ENCODE data around the gene KRT75.

The KRT75 gene

DNA sequence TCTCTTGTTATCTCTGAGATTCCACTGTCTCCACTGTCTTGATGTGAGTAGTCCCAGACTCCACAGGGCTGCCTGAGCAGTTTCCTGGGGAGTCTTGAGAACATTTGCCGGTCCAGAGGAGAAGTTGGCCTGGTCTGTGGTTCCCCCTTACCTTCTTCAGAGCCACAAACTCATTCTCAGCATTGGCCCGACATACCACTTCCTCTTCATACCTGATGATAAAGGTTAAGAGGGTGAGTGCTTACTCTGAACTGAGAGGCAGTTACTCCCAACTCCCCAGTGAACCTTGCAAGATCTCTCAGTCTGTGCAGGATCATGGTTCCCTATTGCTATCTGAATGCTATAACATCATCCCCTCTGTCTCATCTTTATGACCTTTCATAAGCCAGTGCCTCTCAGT, 51.3 kb downstream of the KRT75 start (continued):
- TF ChIP-seq, protein P1, sequence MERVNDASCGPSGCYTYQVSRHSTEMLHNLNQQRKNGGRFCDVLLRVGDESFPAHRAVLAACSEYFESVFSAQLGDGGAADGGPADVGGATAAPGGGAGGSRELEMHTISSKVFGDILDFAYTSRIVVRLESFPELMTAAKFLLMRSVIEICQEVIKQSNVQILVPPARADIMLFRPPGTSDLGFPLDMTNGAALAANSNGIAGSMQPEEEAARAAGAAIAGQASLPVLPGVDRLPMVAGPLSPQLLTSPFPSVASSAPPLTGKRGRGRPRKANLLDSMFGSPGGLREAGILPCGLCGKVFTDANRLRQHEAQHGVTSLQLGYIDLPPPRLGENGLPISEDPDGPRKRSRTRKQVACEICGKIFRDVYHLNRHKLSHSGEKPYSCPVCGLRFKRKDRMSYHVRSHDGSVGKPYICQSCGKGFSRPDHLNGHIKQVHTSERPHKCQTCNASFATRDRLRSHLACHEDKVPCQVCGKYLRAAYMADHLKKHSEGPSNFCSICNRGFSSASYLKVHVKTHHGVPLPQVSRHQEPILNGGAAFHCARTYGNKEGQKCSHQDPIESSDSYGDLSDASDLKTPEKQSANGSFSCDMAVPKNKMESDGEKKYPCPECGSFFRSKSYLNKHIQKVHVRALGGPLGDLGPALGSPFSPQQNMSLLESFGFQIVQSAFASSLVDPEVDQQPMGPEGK (tag by site-specific recombination; IDR thresholded peaks at IDR 0.05): no peak
- TF ChIP-seq ZNF837 (tag by site-specific recombination; IDR thresholded peaks at IDR 0.05) (no peak), ZNF626 (tag by site-specific recombination; IDR thresholded peaks at IDR 0.05) (no peak), ZNF221 (tag by site-specific recombination; IDR thresholded peaks at IDR 0.05; ENCODE audit: borderline replicate concordance) (no peak), ZNF37A (tag by site-specific recombination; IDR thresholded peaks at IDR 0.05) (no peak), ZNF501 (tag by site-specific recombination; IDR thresholded peaks at IDR 0.05) (no peak), ZNF544 (tag by site-specific recombination; IDR thresholded peaks at IDR 0.05) (no peak)

- H3K4me3 ChIP-seq (ENCODE audit: low read depth, low read length): no peak overlapping the region
- no peaks in the 10 kb centered on the region for H3K36me3 ChIP-seq (ENCODE audit: control insufficient read depth in 2 of 2, insufficient read depth in 1 of 2, low read length in 2 of 2)
- no peaks in the 10 kb centered on the region for H3K9me3 ChIP-seq (ENCODE audit: control insufficient read depth, insufficient read depth, low read depth, low read length)
- H3K4me1 ChIP-seq (ENCODE audit: control insufficient read depth, insufficient read depth, low read length): no peaks in the 10 kb centered on the region
- H3K27ac ChIP-seq (ENCODE audit: extremely low read depth, low read depth, low read length): no peak overlapping the region
- TF ChIP-seq ZNF623 (tag by site-specific recombination; IDR thresholded peaks at IDR 0.05) (no peak), ZNF114 (tag by site-specific recombination; IDR thresholded peaks at IDR 0.05) (no peak), ZBTB7A (tag by site-specific recombination; IDR thresholded peaks at IDR 0.05; ENCODE audit: low read depth) (no peak), ZNF777 (tag by site-specific recombination; IDR thresholded peaks at IDR 0.05; ENCODE audit: borderline replicate concordance) (no peak), ZNF768 (tag by site-specific recombination; IDR thresholded peaks at IDR 0.05) (no peak), ZNF596 (tag by site-specific recombination; IDR thresholded peaks at IDR 0.05) (no peak), ZNF148 (tag by site-specific recombination; IDR thresholded peaks at IDR 0.05; ENCODE audit: borderline replicate concordance) (no peak), ZNF555 (tag by site-specific recombination; conservative IDR thresholded peaks at IDR 0.05) (no peak), ZNF2 (tag by site-specific recombination; IDR thresholded peaks at IDR 0.05) (no peak), ZNF621 (tag by site-specific recombination; IDR thresholded peaks at IDR 0.05) (no peak), ZNF514 (tag by site-specific recombination; IDR thresholded peaks at IDR 0.05) (no peak), ZFP3 (tag by site-specific recombination; IDR thresholded peaks at IDR 0.05; ENCODE audit: low read depth) (no peak), ZBTB11 (tag by site-specific recombination; conservative IDR thresholded peaks at IDR 0.05; ENCODE audit: low read depth) (no peak)
- TF ChIP-seq, protein P2, sequence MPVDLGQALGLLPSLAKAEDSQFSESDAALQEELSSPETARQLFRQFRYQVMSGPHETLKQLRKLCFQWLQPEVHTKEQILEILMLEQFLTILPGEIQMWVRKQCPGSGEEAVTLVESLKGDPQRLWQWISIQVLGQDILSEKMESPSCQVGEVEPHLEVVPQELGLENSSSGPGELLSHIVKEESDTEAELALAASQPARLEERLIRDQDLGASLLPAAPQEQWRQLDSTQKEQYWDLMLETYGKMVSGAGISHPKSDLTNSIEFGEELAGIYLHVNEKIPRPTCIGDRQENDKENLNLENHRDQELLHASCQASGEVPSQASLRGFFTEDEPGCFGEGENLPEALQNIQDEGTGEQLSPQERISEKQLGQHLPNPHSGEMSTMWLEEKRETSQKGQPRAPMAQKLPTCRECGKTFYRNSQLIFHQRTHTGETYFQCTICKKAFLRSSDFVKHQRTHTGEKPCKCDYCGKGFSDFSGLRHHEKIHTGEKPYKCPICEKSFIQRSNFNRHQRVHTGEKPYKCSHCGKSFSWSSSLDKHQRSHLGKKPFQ (tag by site-specific recombination; IDR thresholded peaks at IDR 0.05): no peak
- TF ChIP-seq, protein P3, sequence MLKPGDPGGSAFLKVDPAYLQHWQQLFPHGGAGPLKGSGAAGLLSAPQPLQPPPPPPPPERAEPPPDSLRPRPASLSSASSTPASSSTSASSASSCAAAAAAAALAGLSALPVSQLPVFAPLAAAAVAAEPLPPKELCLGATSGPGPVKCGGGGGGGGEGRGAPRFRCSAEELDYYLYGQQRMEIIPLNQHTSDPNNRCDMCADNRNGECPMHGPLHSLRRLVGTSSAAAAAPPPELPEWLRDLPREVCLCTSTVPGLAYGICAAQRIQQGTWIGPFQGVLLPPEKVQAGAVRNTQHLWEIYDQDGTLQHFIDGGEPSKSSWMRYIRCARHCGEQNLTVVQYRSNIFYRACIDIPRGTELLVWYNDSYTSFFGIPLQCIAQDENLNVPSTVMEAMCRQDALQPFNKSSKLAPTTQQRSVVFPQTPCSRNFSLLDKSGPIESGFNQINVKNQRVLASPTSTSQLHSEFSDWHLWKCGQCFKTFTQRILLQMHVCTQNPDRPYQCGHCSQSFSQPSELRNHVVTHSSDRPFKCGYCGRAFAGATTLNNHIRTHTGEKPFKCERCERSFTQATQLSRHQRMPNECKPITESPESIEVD (tag by site-specific recombination; IDR thresholded peaks at IDR 0.05): no peak
- ChIA-PET CTCF (interaction anchor here (0.6 to 4.3 kb wide), 13 partner anchors 8 to 498 kb away, joined by 3 to 38 read pairs (median 6); no protein-coding TSS in a partner anchor), POLR2A (no interaction called here)
These were observed 53.0 kb downstream of the KRT75 start for GRCh38 chr12:52381206-52381605.

Measured in HEK293 (cell line).